ENCODE data around the gene FURIN.

DNA sequence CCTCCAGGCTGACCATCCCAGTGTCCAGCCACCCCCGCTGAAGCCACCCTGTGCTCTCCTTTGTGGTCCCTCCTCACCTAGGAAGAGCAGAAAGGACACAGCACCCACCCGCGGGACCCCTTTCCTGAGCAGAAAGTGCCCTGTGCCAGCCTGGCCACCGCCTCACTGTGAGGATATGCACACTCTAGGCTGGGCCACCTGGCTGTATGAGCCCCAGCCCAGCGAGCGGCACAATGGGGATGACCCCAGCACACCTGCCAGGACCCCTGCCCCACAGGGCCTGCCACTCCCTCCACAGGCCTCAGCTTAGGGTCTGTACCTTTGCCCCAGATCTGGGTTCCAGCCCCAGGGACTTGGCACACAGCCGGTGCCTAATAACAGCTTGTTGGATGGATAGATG lies 47.9 kb upstream of the FURIN start:
- TF ChIP-seq, protein P1, sequence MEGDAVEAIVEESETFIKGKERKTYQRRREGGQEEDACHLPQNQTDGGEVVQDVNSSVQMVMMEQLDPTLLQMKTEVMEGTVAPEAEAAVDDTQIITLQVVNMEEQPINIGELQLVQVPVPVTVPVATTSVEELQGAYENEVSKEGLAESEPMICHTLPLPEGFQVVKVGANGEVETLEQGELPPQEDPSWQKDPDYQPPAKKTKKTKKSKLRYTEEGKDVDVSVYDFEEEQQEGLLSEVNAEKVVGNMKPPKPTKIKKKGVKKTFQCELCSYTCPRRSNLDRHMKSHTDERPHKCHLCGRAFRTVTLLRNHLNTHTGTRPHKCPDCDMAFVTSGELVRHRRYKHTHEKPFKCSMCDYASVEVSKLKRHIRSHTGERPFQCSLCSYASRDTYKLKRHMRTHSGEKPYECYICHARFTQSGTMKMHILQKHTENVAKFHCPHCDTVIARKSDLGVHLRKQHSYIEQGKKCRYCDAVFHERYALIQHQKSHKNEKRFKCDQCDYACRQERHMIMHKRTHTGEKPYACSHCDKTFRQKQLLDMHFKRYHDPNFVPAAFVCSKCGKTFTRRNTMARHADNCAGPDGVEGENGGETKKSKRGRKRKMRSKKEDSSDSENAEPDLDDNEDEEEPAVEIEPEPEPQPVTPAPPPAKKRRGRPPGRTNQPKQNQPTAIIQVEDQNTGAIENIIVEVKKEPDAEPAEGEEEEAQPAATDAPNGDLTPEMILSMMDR (conservative IDR thresholded peaks at IDR 0.05 in 1 of 2, IDR thresholded peaks at IDR 0.05 in 1 of 2; ENCODE audit: low read depth in 1 of 2, low read length in 2 of 2) = no peak
- no peak for TF ChIP-seq EZH2 (IDR thresholded peaks at IDR 0.05; ENCODE audit: low read length, missing control alignments)

Data from fibroblast of lung (primary cell).